A673 (cell line): ENCODE results near the gene NRXN3.

Source experiments
- CTCF ChIP-seq: fragments of 300-800, 200-600 bp; sonication (generic); conservative IDR thresholded peaks from 2 replicates; pipeline ENCODE4 v1.5.1; 2017; ENCODE audit warnings: low read depth, mild to moderate bottlenecking, antibody characterized with exemption, low read length, moderate library complexity, mixed read lengths
- EZH2 ChIP-seq: fragments of 200-600 bp; sonication (generic); IDR thresholded peaks from 2 replicates; pipeline ENCODE4 v1.6.1; 2017; ENCODE audit warnings: borderline replicate concordance, low read depth, mild to moderate bottlenecking, mixed read lengths, antibody characterized with exemption, low read length; ENCODE audit not compliant: poor library complexity, severe bottlenecking

DNA sequence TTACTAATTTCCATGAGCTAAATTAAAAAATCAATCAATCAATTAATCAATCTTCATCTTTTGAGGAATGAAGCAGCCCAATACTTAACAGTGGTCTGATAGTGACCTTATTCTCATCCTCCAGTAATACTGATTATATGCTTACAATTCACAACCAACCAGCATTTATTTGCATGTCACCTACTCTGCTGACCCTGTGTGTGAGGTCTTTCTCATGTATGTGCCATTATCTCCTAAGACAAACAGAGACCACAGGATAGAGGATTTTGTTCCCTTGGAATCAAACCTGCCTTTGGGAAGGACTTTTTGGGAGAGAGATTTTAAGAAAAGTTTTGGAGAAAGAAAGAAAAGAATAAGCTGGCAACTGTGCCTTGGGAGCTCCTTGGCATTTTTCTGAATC is 197.2 kb downstream of the NRXN3 start:
- no peak for TF ChIP-seq CTCF
- no peak for TF ChIP-seq EZH2
